B cell (primary cell): ENCODE results near the gene AIFM1. TPM values are rescaled to one million over a fixed set of nuclear protein-coding genes. Genes with fewer than 3 reads are reported as not detected.

Experiments
- ATAC-seq: fragments of 200-7000 bp; cut with Tn5 transposase; one replicate; pipeline ENCODE4 v1.10.0; 2021; ENCODE audit warnings: low read depth, mild to moderate bottlenecking, moderate number of reproducible peaks, moderate library complexity
- CTCF ChIA-PET: fragments of 350-600 bp; sonication (Branson Sonifier 250); formaldehyde crosslinking; loops from one replicate; lab custom pipeline; 2021; ENCODE audit warnings: antibody characterized with exemption, inconsistent platforms; lab: Charles Lee
- POLR2A ChIA-PET: fragments of 350-600 bp; sonication (Branson Sonifier 250); formaldehyde crosslinking; loops from one replicate; lab custom pipeline; 2021; ENCODE audit warnings: antibody characterized with exemption; lab: Charles Lee
- DNase-seq: peaks from one replicate; pipeline ENCODE4 v3.0.0; 2013
- H2AFZ ChIP-seq: 2 replicates; pipeline ENCODE4 v1.6.1; 2012; ENCODE audit warnings: mild to moderate bottlenecking, low read depth, low read length; ENCODE audit not compliant: insufficient read depth, poor library complexity, severe bottlenecking
- H3K27ac ChIP-seq, 2 donors: 1 replicate in 1 of 2; 2 replicates in 1 of 2; pipeline ENCODE4 v1.5.1; 2012 to 2013; ENCODE audit warnings: low read length in 2 of 2, mild to moderate bottlenecking in 2 of 2, moderate library complexity in 1 of 2
- H3K27me3 ChIP-seq, 4 experiments: fragments of 200-600 bp in 1 of 4; sonication (generic) in 1 of 4; replicated peaks in 1 of 4; 1 replicate in 2 of 4; 2 replicates in 2 of 4; pipeline versions ENCODE4 v1.6.1 to v1.7.0; 2013 to 2016; ENCODE audit warnings: low read length in 3 of 4, mild to moderate bottlenecking in 2 of 4, mixed read lengths in 1 of 4, moderate library complexity in 1 of 4; ENCODE audit not compliant: insufficient read depth in 4 of 4, control insufficient read depth in 3 of 4; ENCODE audit errors: control extremely low read depth in 1 of 4
- H3K36me3 ChIP-seq, 2 experiments: replicated peaks in 1 of 2; 1 replicate in 1 of 2; 2 replicates in 1 of 2; pipeline versions ENCODE4 v1.6.1 to v1.7.1; 2013; ENCODE audit warnings: low read length in 1 of 2; ENCODE audit not compliant: insufficient read depth in 2 of 2, control insufficient read depth in 1 of 2; ENCODE audit errors: control extremely low read depth in 1 of 2, extremely low read depth in 1 of 2
- H3K4me1 ChIP-seq, 2 donors: fragments of 200-600 bp in 1 of 2; sonication (generic) in 1 of 2; 1 replicate in 1 of 2; 2 replicates in 1 of 2; pipeline versions ENCODE4 v1.5.1 to v1.6.1; 2013 to 2017; ENCODE audit warnings: low read length in 2 of 2; ENCODE audit not compliant: control insufficient read depth in 2 of 2, insufficient read depth in 2 of 2
- H3K4me2 ChIP-seq: replicated peaks from 2 replicates; pipeline ENCODE3; 2012; ENCODE audit warnings: mild to moderate bottlenecking, low read depth, low read length; ENCODE audit not compliant: poor library complexity, severe bottlenecking
- H3K4me3 ChIP-seq, 5 experiments: fragments of 200-600 bp in 1 of 5; sonication (generic) in 1 of 5; 1 replicate in 3 of 5; 2 replicates in 2 of 5; pipeline versions ENCODE4 v1.5.1 to v1.7.0; 2011 to 2016; ENCODE audit warnings: low read length in 4 of 5, mild to moderate bottlenecking in 4 of 5, low read depth in 2 of 5, control low read depth in 1 of 5, moderate library complexity in 1 of 5; ENCODE audit not compliant: insufficient read depth in 1 of 5; ENCODE audit errors: control extremely low read depth in 1 of 5, extremely low read depth in 1 of 5
- H3K79me2 ChIP-seq: fragments of 200-600 bp; sonication (generic); one replicate; pipeline ENCODE4 v1.6.0; 2016; ENCODE audit warnings: low read length; ENCODE audit not compliant: control insufficient read depth, insufficient read depth
- H3K9ac ChIP-seq: fragments of 200-600 bp; sonication (generic); 2 replicates; pipeline ENCODE4 v1.6.1; 2017; ENCODE audit warnings: mild to moderate bottlenecking, low read length, moderate library complexity
- H3K9me3 ChIP-seq, 3 donors: one replicate each; pipeline versions ENCODE4 v1.6.1 to v1.7.1; 2013; ENCODE audit warnings: low read length in 2 of 3; ENCODE audit not compliant: control insufficient read depth in 2 of 3, insufficient read depth in 1 of 3; ENCODE audit errors: control extremely low read depth in 1 of 3
- H4K20me1 ChIP-seq: 2 replicates; pipeline ENCODE4 v1.6.0; 2012; ENCODE audit warnings: mild to moderate bottlenecking, low read length; ENCODE audit not compliant: insufficient read depth, control insufficient read depth, poor library complexity, severe bottlenecking
- H3K27ac Mint-ChIP-seq: one replicate; pipeline ENCODE4 v1.8.0; 2021; ENCODE audit warnings: mixed read lengths
- H3K27me3 Mint-ChIP-seq: one replicate; pipeline ENCODE4 v1.8.0; 2021; ENCODE audit warnings: mixed read lengths
- H3K4me1 Mint-ChIP-seq: one replicate; pipeline ENCODE4 v1.8.0; 2021; ENCODE audit warnings: mixed read lengths
- H3K4me3 Mint-ChIP-seq: one replicate; pipeline ENCODE4 v1.8.0; 2021; ENCODE audit warnings: mixed read lengths
- H3K9me3 Mint-ChIP-seq: one replicate; pipeline ENCODE4 v1.8.0; 2022; ENCODE audit warnings: mixed read lengths; ENCODE audit not compliant: insufficient read depth
- EZH2 ChIP-seq: IDR thresholded peaks from 2 replicates; pipeline ENCODE4 v1.6.1; 2012; ENCODE audit warnings: borderline replicate concordance, low read depth, mild to moderate bottlenecking, moderate library complexity, low read length; ENCODE audit not compliant: insufficient read depth, poor library complexity, severe bottlenecking
- WGBS: methylation state at CpG from one replicate; pipeline ENCODE4 v1.1.5; 2013; ENCODE audit warnings: missing lambda C conversion rate; ENCODE audit not compliant: insufficient coverage; 5-methylcytosine and 5-hydroxymethylcytosine counted together
- intact Hi-C: fragments of 100-400 bp; cut with micrococcal nuclease; formaldehyde crosslinking; loops from one replicate; pipeline ENCODE4 v1.10.0; 2022
- polyA plus RNA-seq: library from polyadenylated mRNA; depleted of rRNA; stranded (reverse); fragments of >200 nt; gene quantifications from 2 replicates; pipeline ENCODE4 v1.2.3, GENCODE V29; 2012
- total RNA-seq, 2 donors: library from RNA; stranded (reverse); fragments of 120-200 nt in 1 of 2; gene quantifications; 1 replicate in 1 of 2; 2 replicates in 1 of 2; pipeline versions ENCODE4 v1.2.3 to v1.2.4, GENCODE V29; 2013 to 2022
- TF ChIP-seq, protein P1 (sequence below): fragments of 200-600 bp; IDR thresholded peaks from one replicate; pipeline ENCODE4 v1.8.0; 2022; ENCODE audit warnings: antibody characterized with exemption, mild to moderate bottlenecking

Gene AIFM1
- total and polyA plus RNA-seq, 2 donors (not counting 1 experiment from before 2014, with no cell fraction given), result 11.4 to 15.9 TPM

GRCh38 chrX:130139474-130140201, 26.0 kb downstream of the AIFM1 start:
- POLR2A ChIA-PET, result no interaction called here
- Histone ChIP-seq H4K20me1 (no peaks in the 10 kb centered on the region), H3K36me3 (peaks cover 0 to 51% of the 10 kb centered on the region in 2 experiments), H3K4me2 (no peak overlapping the region), H2AFZ (no peak overlapping the region), H3K79me2 (no peaks in the 10 kb centered on the region), H3K4me3 (no peak overlapping the region), H3K9ac (no peak overlapping the region), H3K27ac (no peak overlapping the region), H3K27me3 (no peaks in the 10 kb centered on the region), H3K4me1 (no peaks in the 10 kb centered on the region), H3K9me3 (no peaks in the 10 kb centered on the region)
- WGBS, result 100% methylated on average over 1 of the region's 3 CpGs
- intact Hi-C loops, result no loop called here
- CTCF ChIA-PET, result interaction anchor here (0.7 to 1.5 kb wide), 3 partner anchors 18 to 60 kb away, joined by 3 to 5 read pairs (median 3); partner anchors contain the start of gene AIFM1
- no peaks in the 10 kb centered on the region for H3K4me1 Mint-ChIP-seq
- no peak for ATAC-seq
- no peaks in the 10 kb centered on the region for H3K9me3 Mint-ChIP-seq
- no peak for TF ChIP-seq EZH2
- TF ChIP-seq, protein P1, sequence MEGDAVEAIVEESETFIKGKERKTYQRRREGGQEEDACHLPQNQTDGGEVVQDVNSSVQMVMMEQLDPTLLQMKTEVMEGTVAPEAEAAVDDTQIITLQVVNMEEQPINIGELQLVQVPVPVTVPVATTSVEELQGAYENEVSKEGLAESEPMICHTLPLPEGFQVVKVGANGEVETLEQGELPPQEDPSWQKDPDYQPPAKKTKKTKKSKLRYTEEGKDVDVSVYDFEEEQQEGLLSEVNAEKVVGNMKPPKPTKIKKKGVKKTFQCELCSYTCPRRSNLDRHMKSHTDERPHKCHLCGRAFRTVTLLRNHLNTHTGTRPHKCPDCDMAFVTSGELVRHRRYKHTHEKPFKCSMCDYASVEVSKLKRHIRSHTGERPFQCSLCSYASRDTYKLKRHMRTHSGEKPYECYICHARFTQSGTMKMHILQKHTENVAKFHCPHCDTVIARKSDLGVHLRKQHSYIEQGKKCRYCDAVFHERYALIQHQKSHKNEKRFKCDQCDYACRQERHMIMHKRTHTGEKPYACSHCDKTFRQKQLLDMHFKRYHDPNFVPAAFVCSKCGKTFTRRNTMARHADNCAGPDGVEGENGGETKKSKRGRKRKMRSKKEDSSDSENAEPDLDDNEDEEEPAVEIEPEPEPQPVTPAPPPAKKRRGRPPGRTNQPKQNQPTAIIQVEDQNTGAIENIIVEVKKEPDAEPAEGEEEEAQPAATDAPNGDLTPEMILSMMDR, result no peak
- no peak overlapping the region for H3K27ac Mint-ChIP-seq
- H3K4me3 Mint-ChIP-seq, result no peak overlapping the region
- no peak for DNase-seq
- no peaks in the 10 kb centered on the region for H3K27me3 Mint-ChIP-seq

DNA sequence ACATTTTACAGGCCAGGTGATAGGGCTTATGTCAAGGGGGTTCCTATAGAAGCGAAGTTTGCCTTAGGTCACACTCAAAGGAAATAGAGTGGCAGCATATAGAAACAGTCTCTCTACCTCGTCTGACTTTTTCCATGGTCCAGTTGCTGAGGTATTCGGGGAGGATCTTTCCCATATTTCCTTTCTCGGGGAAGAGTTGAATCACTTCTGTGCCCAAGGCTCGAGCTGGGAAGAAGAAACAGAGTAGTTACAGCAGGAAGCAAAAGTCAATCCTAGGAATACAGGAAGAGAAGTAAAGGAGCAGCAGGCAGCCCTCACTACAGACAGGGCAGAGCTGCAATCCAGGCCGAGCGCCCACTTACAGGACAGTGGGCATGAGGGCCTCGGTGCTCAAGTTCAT, 28.7 kb downstream of the AIFM1 start:
- Histone ChIP-seq H4K20me1 (no peaks in the 10 kb centered on the region), H3K36me3 (peaks cover 2 to 48% of the 10 kb centered on the region in 2 experiments), H3K4me1 (no peaks in the 10 kb centered on the region), H3K27ac (no peak overlapping the region), H3K4me3 (no peak overlapping the region), H3K79me2 (no peaks in the 10 kb centered on the region), H3K27me3 (no peaks in the 10 kb centered on the region), H3K9me3 (no peaks in the 10 kb centered on the region), H3K4me2 (no peak overlapping the region), H2AFZ (no peak overlapping the region), H3K9ac (no peak overlapping the region)
- no peak overlapping the region for H3K27ac Mint-ChIP-seq
- intact Hi-C loops, result no loop called here
- DNase-seq, result no peak
- no peaks in the 10 kb centered on the region for H3K27me3 Mint-ChIP-seq
- CTCF ChIA-PET, result no interaction called here
- H3K4me3 Mint-ChIP-seq, result no peak overlapping the region
- no peak for ATAC-seq
- H3K9me3 Mint-ChIP-seq, result no peaks in the 10 kb centered on the region
- no peak for TF ChIP-seq EZH2
- TF ChIP-seq, protein P1, result no peak
- H3K4me1 Mint-ChIP-seq, result no peaks in the 10 kb centered on the region
- WGBS, result 97% methylated on average over 6 of the region's 8 CpGs
- POLR2A ChIA-PET, result no interaction called here
